Activated naive CD4-positive, alpha-beta T cell treated with anti-CD3 and anti-CD28 coated beads, Interleukin-2, amount 50 U/mL, for 16 hours (primary cell): ENCODE data around the gene DMRT1.

Experiments used
- DNase-seq: peaks from one replicate; pipeline ENCODE4 v3.0.0-alpha.2; 2020

DMRT1 gene

GRCh38 chr9:1005043-1005667 lies 163.7 kb downstream of the DMRT1 start:
- DNase-seq = no peak

GRCh38 chr9:1007312-1007711 lies 165.8 kb downstream of the DMRT1 start:
- DNase-seq = no peak

GRCh38 chr9:1008216-1008615 lies 166.7 kb downstream of the DMRT1 start:
- no peak for DNase-seq

GRCh38 chr9:1009101-1009707 lies 167.7 kb downstream of the DMRT1 start:
- peak; percentile 74 for DNase-seq

- no peak for DNase-seq
Observed at GRCh38 chr9:1013021-1013420, 171.5 kb downstream of the DMRT1 start.

GRCh38 chr9:1014225-1014624 lies 172.7 kb downstream of the DMRT1 start:
- DNase-seq = no peak

- DNase-seq = no peak
Observed at GRCh38 chr9:1014640-1015039, 173.1 kb downstream of the DMRT1 start.

GRCh38 chr9:1018121-1018520 lies 176.6 kb downstream of the DMRT1 start:
- peak; percentile 22 for DNase-seq
